ENCODE measurements around the gene DPM1. TPM values are rescaled to one million over a fixed set of nuclear protein-coding genes. Genes with fewer than 3 reads are reported as not detected.
A peak's percentile ranks its signal among the peaks of the same experiment; 100 is the strongest.

The DPM1 gene
- total and polyA plus RNA-seq, 2 donors from 2014 or later, result 32.4 to 53.2 TPM

GRCh38 chr20:50931306-50932015 is 26.9 kb downstream of the DPM1 start, which contains the start of gene ADNP:
Gene ADNP, minus strand, starts transcription at chr20:50931437. Its CDS starts 27,441 bp downstream, at chr20:50903996.
- FAIRE-seq (no peak), DNase-seq (peak; percentile 95 to 98 (median 97))
- TF ChIP-seq CTCF (IDR thresholded peaks at IDR 0.05; ENCODE audit: borderline replicate concordance, extremely low read depth, insufficient read depth), result peak; percentile 43
- no peaks in the 10 kb centered on the region for H3K9me3 ChIP-seq (ENCODE audit: control insufficient read depth in 2 of 3, insufficient read depth in 1 of 3, low read length in 3 of 3)
- intact Hi-C loops (cut with DNase I), result no loop called here
- H3K4me3 ChIP-seq (ENCODE audit: low read length in 3 of 3), result peak within 1 kb of the TSS; percentile 61 to 71 (median 62)
- H3K9ac ChIP-seq (ENCODE audit: low read length in 3 of 3), result peak within 1 kb of the TSS; percentile 37 to 76 (median 71)
- peaks cover 3 to 15% (median 12%) of the 10 kb centered on the region in 3 donors for H3K4me1 ChIP-seq (ENCODE audit: control insufficient read depth in 2 of 3, insufficient read depth in 2 of 3, low read depth in 1 of 3, low read length in 3 of 3)
- H3K27me3 ChIP-seq (ENCODE audit: control insufficient read depth, insufficient read depth, low read length), result no peaks in the 10 kb centered on the region
- peaks cover 0 to 9% (median 6%) of the 10 kb centered on the region in 3 donors for H3K36me3 ChIP-seq (ENCODE audit: control insufficient read depth in 2 of 3, insufficient read depth in 3 of 3, low read length in 3 of 3)
- H3K27ac ChIP-seq (ENCODE audit: low read depth in 2 of 2, low read length in 2 of 2), result peak within 1 kb of the TSS; percentile 100

GRCh38 chr20:50930976-50931305 is 27.4 kb downstream of the DPM1 start:
- intact Hi-C loops (cut with DNase I), result no loop called here
- peaks cover 0 to 9% (median 5%) of the 10 kb centered on the region in 3 donors for H3K36me3 ChIP-seq (ENCODE audit: control insufficient read depth in 2 of 3, insufficient read depth in 3 of 3, low read length in 3 of 3)
- H3K9me3 ChIP-seq (ENCODE audit: control insufficient read depth in 2 of 3, insufficient read depth in 1 of 3, low read length in 3 of 3), result no peaks in the 10 kb centered on the region
- no peaks in the 10 kb centered on the region for H3K27me3 ChIP-seq (ENCODE audit: control insufficient read depth, insufficient read depth, low read length)
- FAIRE-seq, result no peak
- peak overlapping the region in 2 of 3 donors; percentile 61 to 66 for H3K4me3 ChIP-seq (ENCODE audit: low read length in 3 of 3)
- peak overlapping the region; percentile 100 for H3K27ac ChIP-seq (ENCODE audit: low read depth in 2 of 2, low read length in 2 of 2)
- TF ChIP-seq CTCF (IDR thresholded peaks at IDR 0.05; ENCODE audit: borderline replicate concordance, extremely low read depth, insufficient read depth), result no peak
- peak overlapping the region in 2 of 3 donors; percentile 64 to 76 for H3K9ac ChIP-seq (ENCODE audit: low read length in 3 of 3)
- DNase-seq, result no peak
- peaks cover 3 to 15% (median 12%) of the 10 kb centered on the region in 3 donors for H3K4me1 ChIP-seq (ENCODE audit: control insufficient read depth in 2 of 3, insufficient read depth in 2 of 3, low read depth in 1 of 3, low read length in 3 of 3)

- Histone ChIP-seq H3K9ac (ENCODE audit: low read length in 3 of 3) (peak overlapping the region; percentile 83 to 92 (median 88)), H3K36me3 (ENCODE audit: control insufficient read depth in 2 of 3, insufficient read depth in 3 of 3, low read length in 3 of 3) (peaks cover 0 to 4% (median 4%) of the 10 kb centered on the region in 3 donors), H3K27me3 (ENCODE audit: control insufficient read depth, insufficient read depth, low read length) (no peaks in the 10 kb centered on the region), H3K4me3 (ENCODE audit: low read length in 3 of 3) (peak overlapping the region; percentile 71 to 92 (median 88)), H3K9me3 (ENCODE audit: control insufficient read depth in 2 of 3, insufficient read depth in 1 of 3, low read length in 3 of 3) (no peaks in the 10 kb centered on the region), H3K4me1 (ENCODE audit: control insufficient read depth in 2 of 3, insufficient read depth in 2 of 3, low read depth in 1 of 3, low read length in 3 of 3) (peaks cover 3 to 15% (median 15%) of the 10 kb centered on the region in 3 donors), H3K27ac (ENCODE audit: low read depth in 2 of 2, low read length in 2 of 2) (peak overlapping the region; percentile 69 to 88)
- TF ChIP-seq CTCF (IDR thresholded peaks at IDR 0.05; ENCODE audit: borderline replicate concordance, extremely low read depth, insufficient read depth), result no peak
- FAIRE-seq, result no peak
- peak in 4 of 5 donors; percentile 20 to 89 (median 59) for DNase-seq
- intact Hi-C loops (cut with DNase I), result no loop called here
These were observed 28.0 kb downstream of the DPM1 start for GRCh38 chr20:50930139-50930975.

Data from kidney (tissue), 14 donors.